ENCODE measurements around the gene SPACA7.

The SPACA7 gene

DNA sequence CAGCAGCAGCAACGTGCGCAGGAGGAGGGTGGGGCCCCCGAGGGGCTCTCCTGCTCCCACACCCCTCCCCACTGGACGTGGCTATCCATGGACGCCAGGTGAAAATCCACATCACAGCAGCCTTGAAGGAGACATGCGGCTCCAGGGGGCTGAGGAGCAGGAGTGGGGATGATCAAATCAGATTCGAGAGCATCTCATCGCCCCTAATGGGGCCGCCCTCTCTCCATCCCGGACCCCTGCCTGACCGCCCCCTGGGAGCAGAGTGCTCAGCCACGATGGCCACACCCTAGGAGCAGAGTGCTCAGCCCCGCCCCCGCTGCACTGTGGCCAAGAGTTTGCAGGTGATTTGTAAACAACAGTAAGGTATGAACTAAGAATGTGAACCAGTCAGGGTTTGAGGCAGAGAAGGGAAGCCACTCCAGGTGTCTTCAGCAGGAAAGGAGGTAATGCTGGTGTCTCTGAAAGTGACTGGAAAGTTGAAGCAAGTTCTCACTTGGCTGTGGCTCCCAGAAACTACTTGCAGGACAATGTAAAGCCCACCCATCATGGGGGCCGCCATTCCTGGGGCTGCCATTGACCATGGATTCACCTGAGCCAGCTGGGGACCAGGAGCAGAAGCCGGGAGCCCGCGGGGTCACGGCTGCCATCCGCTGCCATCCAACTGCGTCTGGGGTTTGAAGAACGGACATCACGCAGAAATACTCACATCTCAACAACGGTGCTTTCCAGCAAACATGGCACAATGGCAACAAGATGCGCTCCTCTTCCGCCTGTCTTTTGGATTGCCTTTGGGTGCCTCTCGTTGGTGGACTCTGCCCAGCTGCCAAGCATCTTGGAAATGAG is 71.8 kb downstream of the SPACA7 start:
- DNase-seq (ENCODE audit: low read depth): no peak

DNA sequence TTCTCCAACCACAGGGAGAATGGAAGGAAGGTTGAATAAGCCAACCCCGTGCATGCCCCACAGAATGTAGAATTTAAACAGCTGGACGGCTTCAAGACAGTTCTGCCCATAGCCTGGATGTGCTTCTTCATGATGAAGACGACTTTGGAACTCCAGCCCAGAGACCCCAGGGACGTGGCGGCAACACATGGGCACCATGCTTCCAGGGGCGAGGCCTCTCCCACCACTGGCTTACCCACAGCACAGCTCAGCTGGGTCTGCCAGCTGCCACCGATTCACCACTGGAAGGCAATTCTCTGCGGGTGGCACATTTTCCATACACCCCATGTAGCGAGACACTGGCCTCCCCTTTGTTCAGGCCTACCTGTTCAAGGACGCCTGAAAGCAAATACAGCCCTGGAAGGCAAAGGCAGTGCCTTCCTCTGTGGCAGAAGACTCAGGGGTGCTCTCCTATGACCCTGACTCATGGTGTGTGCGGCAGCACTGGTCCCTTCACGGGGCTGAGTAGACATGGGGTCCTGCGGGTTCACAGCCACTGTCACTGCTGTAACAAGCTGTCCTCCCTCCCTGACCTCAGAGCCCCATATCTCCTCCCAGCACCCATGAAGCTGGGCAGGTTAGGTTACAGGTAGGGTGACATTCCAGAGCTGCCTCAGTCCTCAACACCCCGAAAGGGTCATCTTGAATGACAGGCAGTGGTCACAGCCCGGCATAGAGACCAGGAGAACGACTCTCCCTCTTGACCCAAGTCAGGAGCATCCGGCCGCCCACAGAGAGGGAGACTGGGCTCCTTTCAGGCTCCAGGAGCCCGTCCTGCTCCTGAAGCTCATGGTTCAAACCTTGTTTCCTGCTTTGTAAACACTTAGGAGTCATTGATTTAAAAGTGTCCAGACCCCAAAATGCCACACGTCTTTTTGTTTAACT is 72.7 kb downstream of the SPACA7 start:
- no peak for DNase-seq (ENCODE audit: low read depth)

DNA sequence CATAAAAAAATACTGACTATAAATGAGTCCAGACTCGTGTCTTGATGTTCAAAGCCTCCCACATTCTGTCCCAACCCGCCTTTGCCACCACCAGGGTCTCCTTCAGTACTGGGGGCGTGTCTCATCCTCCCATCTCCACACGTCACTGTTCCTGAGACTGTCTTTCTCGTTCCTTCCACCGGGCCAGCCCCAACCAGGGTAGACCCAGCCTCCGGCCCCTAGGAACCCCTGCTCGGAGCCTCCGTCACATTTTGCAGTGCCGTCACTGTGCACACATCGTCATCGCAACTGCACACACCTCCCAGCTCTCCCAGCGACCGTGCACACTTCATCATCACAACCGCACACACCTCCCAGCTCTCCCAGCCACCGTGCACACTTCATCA is 73.4 kb downstream of the SPACA7 start:
- DNase-seq (ENCODE audit: low read depth): no peak

- no peak for DNase-seq (ENCODE audit: low read depth)
Measured at GRCh38 chr13:112450118-112450903, 74.2 kb downstream of the SPACA7 start.

- no peak for DNase-seq (ENCODE audit: low read depth)
Measured at GRCh38 chr13:112450904-112451240, 74.7 kb downstream of the SPACA7 start.

DNA sequence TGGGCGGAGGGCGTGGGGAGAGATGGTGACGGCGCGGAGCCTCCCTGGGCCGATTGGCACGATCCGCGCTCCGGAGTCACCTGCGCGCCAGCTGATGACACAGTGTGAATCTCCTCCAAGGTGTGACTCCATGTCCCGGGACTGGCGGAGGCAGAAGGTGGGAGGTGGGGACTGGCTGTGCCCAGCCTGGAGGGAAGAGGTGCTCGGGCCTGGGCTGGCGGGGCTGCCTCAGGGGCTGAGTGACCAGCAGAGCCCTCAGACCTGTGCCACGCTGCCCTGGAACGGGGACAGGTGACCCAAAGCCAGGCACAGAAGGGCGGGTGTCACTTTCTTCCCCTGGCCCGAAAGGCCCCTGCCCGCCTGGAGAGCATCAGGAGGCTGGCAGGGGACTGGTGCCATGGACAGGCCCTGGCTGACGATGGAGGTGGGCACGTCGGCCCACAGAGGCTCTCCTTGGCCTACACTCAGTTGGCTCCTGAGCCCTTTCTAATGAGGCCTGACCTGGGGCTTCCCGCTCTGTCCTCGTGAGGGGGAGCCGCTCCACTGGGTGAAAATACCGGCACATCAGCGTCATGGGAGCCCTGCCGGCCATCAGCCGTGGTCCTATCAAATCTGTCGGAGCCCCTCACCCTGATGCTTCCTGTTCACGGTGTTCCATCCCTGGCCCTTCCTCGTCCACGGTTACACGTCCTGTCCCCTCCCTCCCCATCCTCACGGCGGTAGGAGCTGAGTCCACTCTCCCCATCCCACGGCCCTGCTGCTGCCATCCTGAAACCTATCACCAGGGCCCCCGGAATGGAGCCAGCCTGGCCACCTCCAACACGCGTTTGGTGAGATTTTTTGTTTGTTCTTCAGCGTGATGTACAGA is 75.6 kb downstream of the SPACA7 start:
- no peak for DNase-seq (ENCODE audit: low read depth)

- no peak for DNase-seq (ENCODE audit: low read depth)
Measured at GRCh38 chr13:112452380-112453206, 76.4 kb downstream of the SPACA7 start.

DNA sequence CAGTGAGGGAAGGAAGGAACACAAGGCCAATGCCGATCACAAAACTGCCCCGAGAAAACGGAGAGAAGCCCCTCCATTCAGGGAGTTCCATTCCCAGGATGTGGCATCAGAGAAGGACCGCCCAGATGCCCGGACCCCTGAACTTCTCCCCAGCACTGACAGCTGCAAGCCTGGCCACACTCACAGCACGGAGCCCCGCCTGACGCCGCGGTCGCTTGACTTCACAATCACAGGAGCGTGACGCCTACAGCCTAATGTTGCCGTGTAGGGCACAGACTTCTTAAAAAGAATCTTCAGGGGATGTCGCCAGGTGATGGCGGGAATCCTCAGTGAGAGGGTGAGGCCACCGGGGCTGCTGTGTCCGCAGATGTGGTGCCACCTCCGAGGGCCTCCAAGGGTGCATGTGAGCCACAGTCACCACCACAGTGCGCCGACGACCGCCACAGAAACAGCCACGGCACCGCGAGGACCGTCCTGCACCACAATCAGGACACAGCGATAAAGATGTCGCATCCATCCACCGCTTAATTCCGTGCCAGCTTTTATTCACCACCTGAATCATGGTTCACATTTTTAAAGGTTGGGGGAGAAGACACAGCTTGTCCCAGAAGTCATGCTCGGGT is 77.2 kb downstream of the SPACA7 start:
- DNase-seq (ENCODE audit: low read depth): no peak

DNA sequence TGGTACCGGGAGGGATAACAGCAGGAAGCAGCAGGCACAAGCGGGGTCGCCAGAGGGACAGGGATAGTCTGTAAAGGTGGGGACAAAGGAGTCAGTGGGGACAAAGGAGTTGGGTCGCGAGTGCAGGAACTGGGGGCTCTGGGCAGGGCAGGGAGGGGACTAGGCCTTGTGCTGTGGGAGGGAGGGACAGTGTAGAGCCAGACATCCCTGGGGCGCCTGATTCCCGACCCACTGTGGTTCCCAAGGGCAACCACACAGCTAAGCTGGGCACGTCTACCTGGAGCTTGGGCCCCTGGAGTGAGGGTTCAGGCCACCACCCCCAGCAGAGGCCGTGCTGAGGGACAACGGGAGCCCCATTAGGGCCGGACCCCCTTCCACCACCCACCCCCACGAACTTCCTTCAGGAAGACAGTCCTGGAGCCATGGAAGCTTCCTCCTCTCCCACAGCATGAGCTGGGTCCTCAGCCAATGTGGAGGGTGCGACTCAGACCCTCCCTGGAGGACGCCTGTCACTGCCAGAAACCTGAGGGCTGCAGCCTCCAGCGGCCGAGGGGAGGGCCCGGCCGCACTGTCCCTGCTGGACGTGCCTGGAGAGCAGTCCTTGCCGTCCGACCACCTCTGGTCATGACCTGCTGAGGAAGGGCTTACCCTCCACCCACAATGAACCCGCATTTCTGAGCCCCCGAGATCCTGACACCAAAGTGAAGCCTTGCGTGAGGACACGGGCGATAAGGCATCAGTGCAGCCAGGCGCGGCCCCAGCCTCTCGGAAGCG is 77.9 kb downstream of the SPACA7 start:
- no peak for DNase-seq (ENCODE audit: low read depth)

- no peak for DNase-seq (ENCODE audit: low read depth)
Measured at GRCh38 chr13:112454648-112455334, 78.6 kb downstream of the SPACA7 start.

- no peak for DNase-seq (ENCODE audit: low read depth)
Measured at GRCh38 chr13:112455476-112456059, 79.4 kb downstream of the SPACA7 start.

GRCh38 chr13:112456138-112457056 is 80.2 kb downstream of the SPACA7 start:
- DNase-seq (ENCODE audit: low read depth): no peak

GRCh38 chr13:112457081-112457480 is 80.9 kb downstream of the SPACA7 start:
- DNase-seq (ENCODE audit: low read depth): no peak

DNA sequence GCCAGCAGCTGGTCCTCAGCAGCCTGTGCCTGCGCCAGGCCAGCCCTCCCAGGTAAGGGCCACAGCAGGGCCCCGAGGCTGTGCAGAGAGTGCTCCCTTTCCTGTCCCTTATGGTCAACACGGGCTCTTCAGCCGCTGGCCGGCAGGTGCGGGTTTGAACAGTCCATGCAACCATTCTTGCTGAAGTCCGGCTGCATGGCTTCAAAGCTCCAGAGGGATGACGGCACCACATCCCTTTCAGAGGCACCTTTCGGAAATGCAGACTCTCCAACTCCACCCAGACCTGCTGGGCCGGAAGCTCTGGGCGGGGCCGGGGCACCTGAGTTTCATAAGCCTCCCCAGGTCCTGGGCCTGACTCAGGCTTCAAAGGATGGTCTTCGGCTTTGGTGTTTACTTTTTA is 81.3 kb downstream of the SPACA7 start:
- no peak for DNase-seq (ENCODE audit: low read depth)

- no peak for DNase-seq (ENCODE audit: low read depth)
Measured at GRCh38 chr13:112462408-112462807, 86.3 kb downstream of the SPACA7 start.

GRCh38 chr13:112464720-112465119 is 88.6 kb downstream of the SPACA7 start:
- DNase-seq (ENCODE audit: low read depth): no peak

Data from activated T-helper 1 cell treated with Interleukin-2 at 50 U/mL for 16 hours (primary cell).